ENCODE data around the gene NME1.
A peak's percentile ranks its signal among the peaks of the same experiment; 100 is the strongest.
"Not testable (repeated sequence)": the region's sequence is repeated elsewhere in the genome, so short reads cannot be mapped to it uniquely, and the experiment has no call there.

The NME1 gene

DNA sequence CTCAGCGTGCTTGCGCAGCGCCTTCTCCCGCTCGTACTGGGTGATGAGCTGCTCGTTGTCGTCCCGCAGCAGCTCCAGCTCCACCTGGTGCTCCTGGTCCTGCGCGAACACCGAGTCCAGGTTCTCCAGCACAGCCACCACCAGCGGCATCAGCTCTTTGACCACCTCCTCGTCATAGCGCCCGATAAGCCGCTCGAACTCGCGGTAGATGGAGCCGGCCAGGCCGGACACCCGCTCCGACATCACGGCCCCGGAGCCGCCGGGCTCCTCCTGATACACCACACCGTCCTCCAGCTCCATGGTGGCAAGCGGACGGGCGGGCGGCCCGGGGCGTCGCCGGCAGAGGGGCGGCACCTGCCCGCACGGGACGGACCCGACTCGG lies 33.0 kb upstream of the NME1 start:
- no peak for DNase-seq (ENCODE audit: low read depth, low spot score)
- no peaks in the 10 kb centered on the region for H3K9me3 ChIP-seq (ENCODE audit: insufficient read depth, low read length)
- no peaks in the 10 kb centered on the region for H3K36me3 ChIP-seq (ENCODE audit: insufficient read depth, insufficient read length, low read length)
- H3K27me3 ChIP-seq (ENCODE audit: insufficient read depth, insufficient read length), result no peaks in the 10 kb centered on the region
- no peaks in the 10 kb centered on the region for H3K4me1 ChIP-seq (ENCODE audit: insufficient read depth, insufficient read length)
- TF ChIP-seq ZNF274 (IDR thresholded peaks at IDR 0.05; ENCODE audit: low read depth, low read length) (no peak), SUZ12 (IDR thresholded peaks at IDR 0.05; ENCODE audit: extremely low read depth, insufficient read depth, insufficient read length) (no peak), YY1 (IDR thresholded peaks at IDR 0.05; ENCODE audit: insufficient read depth, insufficient read length) (no peak)
- H3K4me3 ChIP-seq (ENCODE audit: insufficient read length, low read depth), result peak overlapping the region; percentile 99
- H3K9ac ChIP-seq (ENCODE audit: insufficient read length, low read depth), result peak overlapping the region; percentile 99

DNA sequence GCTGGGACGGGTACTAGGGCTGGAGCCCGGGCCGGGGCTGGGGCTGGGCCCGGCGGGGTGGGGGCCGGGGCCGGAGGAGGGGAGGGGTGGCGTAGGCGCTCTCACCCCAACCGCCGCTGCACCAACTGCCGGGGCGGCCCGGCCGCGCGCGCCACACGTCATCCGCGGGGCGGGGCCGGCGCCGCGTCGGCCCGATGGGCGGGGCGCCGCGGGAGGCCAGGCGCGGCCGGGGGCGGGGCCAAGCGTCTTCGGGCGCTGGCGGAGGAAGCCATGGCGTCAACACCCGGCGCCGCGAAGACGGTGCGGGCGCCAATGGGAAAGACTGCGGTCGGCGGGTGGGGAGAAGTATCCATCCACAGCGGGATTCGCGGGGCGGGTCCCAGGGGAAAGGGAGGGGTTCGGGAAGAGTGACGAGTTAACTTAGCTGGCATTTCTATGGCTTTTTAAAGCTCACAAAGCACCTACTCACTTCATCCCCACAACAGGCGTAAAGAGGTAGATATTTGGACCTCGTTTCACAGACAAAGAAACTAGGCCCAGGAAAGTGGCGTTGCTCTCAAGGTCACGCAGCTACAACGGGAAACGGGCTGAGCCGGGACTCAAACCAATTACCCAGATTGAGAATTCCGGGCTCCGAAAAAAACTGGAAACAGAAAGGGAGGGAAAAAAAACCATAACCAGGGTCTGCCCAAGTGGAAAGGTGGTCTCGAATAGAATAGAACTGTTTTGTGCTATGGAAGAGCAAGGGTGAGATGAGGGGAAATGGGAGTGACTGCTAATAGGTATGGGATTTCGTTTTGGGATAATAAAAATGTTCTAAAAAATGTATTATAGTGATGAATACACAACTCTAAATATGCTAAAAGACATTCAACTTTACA lies 32.4 kb upstream of the NME1 start, which contains the start of gene SPAG9:
TSS of gene SPAG9 (minus strand) at position 130 of the 881 bp plus-strand sequence. CDS start 212 bp downstream, outside the sequence.
- Histone ChIP-seq H3K9me3 (ENCODE audit: insufficient read depth, low read length) (no peaks in the 10 kb centered on the region), H3K27me3 (ENCODE audit: insufficient read depth, insufficient read length) (no peaks in the 10 kb centered on the region), H3K9ac (ENCODE audit: insufficient read length, low read depth) (peak within 1 kb of the TSS; percentile 99), H3K4me3 (ENCODE audit: insufficient read length, low read depth) (peak within 1 kb of the TSS; percentile 99), H3K4me1 (ENCODE audit: insufficient read depth, insufficient read length) (no peaks in the 10 kb centered on the region), H3K36me3 (ENCODE audit: insufficient read depth, insufficient read length, low read length) (no peaks in the 10 kb centered on the region)
- TF ChIP-seq ZNF274 (IDR thresholded peaks at IDR 0.05; ENCODE audit: low read depth, low read length) (no peak), YY1 (IDR thresholded peaks at IDR 0.05; ENCODE audit: insufficient read depth, insufficient read length) (no peak), SUZ12 (IDR thresholded peaks at IDR 0.05; ENCODE audit: extremely low read depth, insufficient read depth, insufficient read length) (no peak)
- peak; percentile 76 for DNase-seq (ENCODE audit: low read depth, low spot score)

DNA sequence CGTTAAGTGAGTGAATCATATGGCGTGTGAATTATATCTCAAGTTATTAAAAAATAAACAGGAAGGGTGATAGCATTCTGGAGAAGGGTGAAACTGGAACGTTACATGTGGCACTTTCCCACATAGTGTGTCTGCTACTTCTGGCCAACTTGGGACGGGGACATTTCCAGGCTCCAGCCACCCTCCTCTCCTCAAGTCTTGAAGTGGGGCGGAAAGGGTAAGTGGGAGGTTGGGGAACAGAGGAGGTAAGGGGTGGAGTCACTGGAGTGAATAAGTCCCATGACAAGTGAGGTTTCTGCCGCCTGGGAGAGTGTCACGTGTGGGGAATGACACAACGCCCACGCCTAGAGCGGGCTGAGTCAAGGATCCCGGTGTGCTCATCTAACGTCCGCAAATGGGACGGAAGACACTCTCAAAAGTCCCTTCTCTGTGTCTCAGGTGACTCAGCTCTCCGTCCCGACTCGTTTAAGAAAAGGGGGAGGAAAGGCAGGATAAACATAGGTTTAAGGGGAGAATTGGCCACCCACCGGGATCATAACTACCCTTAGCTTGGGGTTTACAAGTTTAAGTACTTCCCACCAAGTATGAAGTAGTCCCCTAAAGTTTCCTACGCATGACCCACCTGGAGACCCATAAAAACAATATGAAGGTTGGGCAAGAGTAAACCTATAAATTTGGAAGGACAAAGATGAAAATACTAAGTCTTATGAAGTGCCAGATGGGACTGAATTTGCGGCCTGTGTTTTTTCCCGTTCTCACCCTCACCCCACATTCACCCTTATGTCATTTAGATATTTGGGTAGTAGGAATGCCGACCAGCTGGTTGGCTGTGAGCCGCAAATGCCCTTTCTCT lies 31.5 kb upstream of the NME1 start:
- TF ChIP-seq ZNF274 (IDR thresholded peaks at IDR 0.05; ENCODE audit: low read depth, low read length), result no peak
- TF ChIP-seq YY1 (IDR thresholded peaks at IDR 0.05; ENCODE audit: insufficient read depth, insufficient read length), result no peak
- TF ChIP-seq SUZ12 (IDR thresholded peaks at IDR 0.05; ENCODE audit: extremely low read depth, insufficient read depth, insufficient read length), result no peak
- Histone ChIP-seq H3K9me3 (ENCODE audit: insufficient read depth, low read length) (no peaks in the 10 kb centered on the region), H3K36me3 (ENCODE audit: insufficient read depth, insufficient read length, low read length) (no peaks in the 10 kb centered on the region), H3K9ac (ENCODE audit: insufficient read length, low read depth) (peak overlapping the region; percentile 90), H3K27me3 (ENCODE audit: insufficient read depth, insufficient read length) (no peaks in the 10 kb centered on the region), H3K4me3 (ENCODE audit: insufficient read length, low read depth) (peak overlapping the region; percentile 49), H3K4me1 (ENCODE audit: insufficient read depth, insufficient read length) (no peaks in the 10 kb centered on the region)
- no peak for DNase-seq (ENCODE audit: low read depth, low spot score)

DNA sequence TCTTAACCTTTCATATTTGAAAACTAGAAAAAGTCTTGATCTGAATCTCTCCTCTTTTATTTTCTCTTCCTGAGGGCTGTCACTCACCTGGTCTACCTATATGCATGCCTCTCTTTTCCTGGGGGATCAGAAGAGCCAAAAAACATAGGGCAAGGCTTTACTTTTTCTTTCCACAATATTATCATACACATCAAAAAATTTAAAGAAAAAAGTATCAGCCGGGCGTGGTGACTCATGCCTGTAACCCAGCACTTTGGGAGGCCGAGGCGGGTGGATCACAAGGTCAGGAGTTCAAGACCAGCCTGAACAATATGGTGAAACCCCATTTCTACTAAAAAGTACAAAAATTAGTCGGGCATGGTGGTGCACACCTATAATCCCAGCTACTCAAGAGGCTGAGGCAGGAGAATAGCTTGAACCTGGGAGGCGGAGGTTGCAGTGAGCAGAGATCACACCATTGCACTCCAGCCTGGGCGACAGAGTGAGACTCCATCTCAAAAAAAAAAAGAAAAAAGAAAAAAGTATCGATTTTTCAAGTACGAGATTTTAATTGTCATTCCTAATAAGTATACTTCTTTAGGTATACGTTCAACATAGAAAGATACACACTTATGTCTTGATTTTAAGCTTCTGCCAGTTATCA lies 30.8 kb upstream of the NME1 start:
- peak overlapping the region; percentile 49 for H3K4me3 ChIP-seq (ENCODE audit: insufficient read length, low read depth)
- not testable (repeated sequence) for H3K9me3 ChIP-seq (ENCODE audit: insufficient read depth, low read length); H3K27me3 ChIP-seq (ENCODE audit: insufficient read depth, insufficient read length); H3K4me1 ChIP-seq (ENCODE audit: insufficient read depth, insufficient read length); DNase-seq (ENCODE audit: low read depth, low spot score); H3K36me3 ChIP-seq (ENCODE audit: insufficient read depth, insufficient read length, low read length)
- H3K9ac ChIP-seq (ENCODE audit: insufficient read length, low read depth), result peak overlapping the region; percentile 53

DNA sequence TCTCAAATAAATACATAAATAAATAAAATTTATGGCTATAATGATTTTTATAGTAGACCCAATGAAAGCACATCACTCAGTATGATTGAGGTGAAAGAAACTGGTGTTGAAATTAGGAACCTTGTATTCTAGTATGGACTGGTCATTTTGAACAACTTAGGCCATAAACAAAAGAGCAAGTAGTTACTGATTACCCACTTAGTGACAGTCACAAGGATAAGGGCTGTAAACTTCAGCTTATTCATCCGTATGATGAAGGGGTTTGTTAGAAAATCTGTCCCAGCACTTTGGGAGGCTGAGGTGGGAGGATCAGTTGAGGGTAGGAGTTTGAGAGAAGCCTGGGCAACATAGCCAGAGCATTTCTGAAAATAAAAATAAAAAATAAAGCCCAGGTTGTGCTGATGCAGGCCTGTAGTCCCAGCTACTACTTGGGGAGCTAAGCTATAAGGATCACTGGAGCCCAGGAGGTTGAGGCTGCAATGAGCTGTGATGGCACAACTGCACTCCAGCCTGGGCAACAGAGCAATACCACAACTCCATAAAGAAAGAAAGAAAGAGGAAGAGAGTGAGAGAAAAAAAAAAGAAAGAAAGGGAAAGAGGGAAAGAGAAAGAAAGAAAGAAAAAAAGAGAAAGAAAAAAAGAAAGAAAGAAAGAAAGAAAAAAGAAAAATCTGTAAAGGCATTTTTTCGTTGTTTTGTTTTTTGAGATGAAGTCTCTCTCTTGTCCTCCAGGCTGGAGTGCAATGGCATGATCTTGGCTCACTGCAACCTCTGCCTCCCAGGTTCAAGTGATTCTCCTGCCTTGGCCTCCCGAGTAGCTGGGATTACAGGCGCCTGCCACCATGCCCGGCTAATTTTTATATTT lies 28.5 kb upstream of the NME1 start:
- H3K36me3 ChIP-seq (ENCODE audit: insufficient read depth, insufficient read length, low read length), result no peaks in the 10 kb centered on the region
- H3K9ac ChIP-seq (ENCODE audit: insufficient read length, low read depth), result no peak overlapping the region
- no peaks in the 10 kb centered on the region for H3K9me3 ChIP-seq (ENCODE audit: insufficient read depth, low read length)
- TF ChIP-seq SUZ12 (IDR thresholded peaks at IDR 0.05; ENCODE audit: extremely low read depth, insufficient read depth, insufficient read length) (no peak), YY1 (IDR thresholded peaks at IDR 0.05; ENCODE audit: insufficient read depth, insufficient read length) (no peak), ZNF274 (IDR thresholded peaks at IDR 0.05; ENCODE audit: low read depth, low read length) (no peak)
- no peaks in the 10 kb centered on the region for H3K4me1 ChIP-seq (ENCODE audit: insufficient read depth, insufficient read length)
- no peak for DNase-seq (ENCODE audit: low read depth, low spot score)
- no peaks in the 10 kb centered on the region for H3K27me3 ChIP-seq (ENCODE audit: insufficient read depth, insufficient read length)
- H3K4me3 ChIP-seq (ENCODE audit: insufficient read length, low read depth), result no peak overlapping the region

DNA sequence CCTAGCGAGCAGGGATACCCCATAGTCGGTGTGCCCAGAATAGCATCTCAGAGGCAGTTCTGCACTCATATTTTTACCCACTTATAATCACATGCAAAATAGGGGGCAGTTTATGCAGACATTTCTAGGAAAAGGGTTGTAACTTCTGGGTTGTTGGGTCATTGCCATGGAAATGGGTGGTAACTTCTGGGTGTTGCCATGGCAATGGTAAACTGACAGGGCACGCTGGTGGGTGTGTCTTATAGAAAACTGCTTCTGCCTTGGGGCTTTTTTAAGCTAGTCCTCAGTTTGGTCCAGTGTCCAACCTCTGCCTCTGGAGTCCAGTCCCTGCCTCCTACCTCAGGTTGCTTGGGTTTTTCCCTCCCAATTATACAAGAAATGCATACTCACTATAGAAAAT lies 25.3 kb upstream of the NME1 start:
- Histone ChIP-seq H3K27me3 (ENCODE audit: insufficient read depth, insufficient read length) (no peaks in the 10 kb centered on the region), H3K9me3 (ENCODE audit: insufficient read depth, low read length) (no peaks in the 10 kb centered on the region), H3K4me1 (ENCODE audit: insufficient read depth, insufficient read length) (no peaks in the 10 kb centered on the region), H3K36me3 (ENCODE audit: insufficient read depth, insufficient read length, low read length) (no peaks in the 10 kb centered on the region), H3K4me3 (ENCODE audit: insufficient read length, low read depth) (no peak overlapping the region), H3K9ac (ENCODE audit: insufficient read length, low read depth) (no peak overlapping the region)
- no peak for DNase-seq (ENCODE audit: low read depth, low spot score)
- TF ChIP-seq SUZ12 (IDR thresholded peaks at IDR 0.05; ENCODE audit: extremely low read depth, insufficient read depth, insufficient read length), result no peak
- TF ChIP-seq ZNF274 (IDR thresholded peaks at IDR 0.05; ENCODE audit: low read depth, low read length), result no peak
- no peak for TF ChIP-seq YY1 (IDR thresholded peaks at IDR 0.05; ENCODE audit: insufficient read depth, insufficient read length)
